IMR-90 (cell line): Measurements from ENCODE around the gene KIF20A. TPM values are rescaled to one million over a fixed set of nuclear protein-coding genes. Genes with fewer than 3 reads are reported as not detected.

ENCODE experiments used
- ATAC-seq: fragments of 200-7000 bp; cut with Tn5 transposase; 2 replicates; pipeline ENCODE4 v1.9.1; 2020; ENCODE audit warnings: low read depth, mild to moderate bottlenecking, moderate library complexity
- BruUV-seq: library from RNA; stranded (reverse); fragments of 400-500 nt; replicated peaks from 2 replicates; lab custom pipeline; 2021; lab: Mats Ljungman, UMichigan
- CTCF ChIA-PET: fragments of 300-600 bp; formaldehyde crosslinking; extraction: SDS; loops from one replicate; lab custom pipeline; 2021; ENCODE audit warnings: antibody characterized with exemption; lab: Yijun Ruan, JAX
- POLR2A ChIA-PET: fragments of 300-600 bp; sonication (Branson Sonifier 250); formaldehyde crosslinking; loops from one replicate; lab custom pipeline; 2022; ENCODE audit warnings: antibody characterized with exemption; ENCODE audit not compliant: unreplicated experiment; lab: Charles Lee
- DNase-seq: peaks from one replicate; pipeline ENCODE4 v3.0.0; 2013
- H2AFZ ChIP-seq: replicated peaks from 2 replicates; pipeline ENCODE3; 2013; ENCODE audit warnings: low read length, mild to moderate bottlenecking; ENCODE audit not compliant: poor library complexity
- H2AK5ac ChIP-seq: 2 replicates; pipeline ENCODE4 v1.6.1; 2013; ENCODE audit warnings: low read depth, low read length, inconsistent platforms
- H2AK9ac ChIP-seq: replicated peaks from 2 replicates; pipeline ENCODE3; 2013; ENCODE audit warnings: mild to moderate bottlenecking, low read depth, low read length, moderate library complexity; ENCODE audit not compliant: poor library complexity
- H2BK120ac ChIP-seq: 2 replicates; pipeline ENCODE4 v1.6.1; 2013; ENCODE audit warnings: low read depth, low read length, inconsistent platforms
- H2BK15ac ChIP-seq: 3 replicates; pipeline ENCODE4 v1.6.1; 2013; ENCODE audit warnings: low read depth, low read length, inconsistent platforms
- H2BK20ac ChIP-seq: 2 replicates; pipeline ENCODE4 v1.6.1; 2013; ENCODE audit warnings: low read depth, mild to moderate bottlenecking, inconsistent platforms, low read length, moderate library complexity
- H2BK5ac ChIP-seq: 2 replicates; pipeline ENCODE4 v1.6.1; 2013; ENCODE audit warnings: mild to moderate bottlenecking, low read depth, low read length, inconsistent platforms; ENCODE audit not compliant: poor library complexity, severe bottlenecking
- H3K14ac ChIP-seq: replicated peaks from 2 replicates; pipeline ENCODE4 v1.6.1; 2013; ENCODE audit warnings: low read depth, low read length, inconsistent platforms
- H3K18ac ChIP-seq: 2 replicates; pipeline ENCODE4 v1.6.1; 2013; ENCODE audit warnings: low read depth, low read length, control low read depth
- H3K23ac ChIP-seq: 2 replicates; pipeline ENCODE4 v1.6.1; 2013; ENCODE audit warnings: low read depth, low read length, inconsistent platforms
- H3K27ac ChIP-seq: 2 replicates; pipeline ENCODE4 v1.5.1; 2013; ENCODE audit warnings: mild to moderate bottlenecking, control low read depth, low read length; ENCODE audit not compliant: insufficient read depth
- H3K27me3 ChIP-seq: 2 replicates; pipeline ENCODE4 v1.6.1; 2013; ENCODE audit warnings: low read length; ENCODE audit not compliant: control insufficient read depth, insufficient read depth
- H3K36me3 ChIP-seq: 2 replicates; pipeline ENCODE4 v1.6.1; 2013; ENCODE audit warnings: low read length, mixed read lengths; ENCODE audit not compliant: control insufficient read depth, insufficient read depth
- H3K4ac ChIP-seq: 2 replicates; pipeline ENCODE4 v1.6.1; 2013; ENCODE audit warnings: low read depth, low read length, inconsistent platforms
- H3K4me1 ChIP-seq: 2 replicates; pipeline ENCODE4 v1.6.1; 2013; ENCODE audit warnings: low read length, mixed read lengths; ENCODE audit not compliant: control insufficient read depth, insufficient read depth
- H3K4me2 ChIP-seq: 2 replicates; pipeline ENCODE4 v1.6.1; 2013; ENCODE audit warnings: low read depth, mild to moderate bottlenecking, control low read depth, low read length, moderate library complexity
- H3K4me3 ChIP-seq: 2 replicates; pipeline ENCODE4 v1.5.1; 2013; ENCODE audit warnings: low read depth, mild to moderate bottlenecking, control low read depth, low read length, moderate library complexity; ENCODE audit not compliant: insufficient read depth
- H3K56ac ChIP-seq: 2 replicates; pipeline ENCODE4 v1.6.1; 2013; ENCODE audit warnings: low read length, inconsistent platforms; ENCODE audit not compliant: insufficient read depth; ENCODE audit errors: extremely low read depth
- H3K79me1 ChIP-seq, 2 experiments: 2 replicates each; pipeline ENCODE4 v1.6.1; 2013; ENCODE audit warnings: low read length in 2 of 2, inconsistent platforms in 1 of 2, low read depth in 1 of 2
- H3K9ac ChIP-seq: 2 replicates; pipeline ENCODE4 v1.6.1; 2013; ENCODE audit warnings: low read depth, low read length, control low read depth
- H3K9me1 ChIP-seq: 2 replicates; pipeline ENCODE4 v1.6.1; 2013; ENCODE audit warnings: low read length, inconsistent platforms; ENCODE audit not compliant: insufficient read depth
- H3K9me3 ChIP-seq: 2 replicates; pipeline ENCODE4 v1.6.1; 2013; ENCODE audit warnings: low read length; ENCODE audit not compliant: control insufficient read depth, insufficient read depth
- H4K20me1 ChIP-seq: 2 replicates; pipeline ENCODE4 v1.6.1; 2013; ENCODE audit warnings: low read length, inconsistent platforms; ENCODE audit not compliant: insufficient read depth
- H4K5ac ChIP-seq: 2 replicates; pipeline ENCODE4 v1.6.1; 2013; ENCODE audit warnings: mild to moderate bottlenecking, low read depth, low read length, control low read depth
- H4K8ac ChIP-seq, 2 experiments: 2 replicates each; pipeline ENCODE4 v1.6.1; 2013; ENCODE audit warnings: low read depth in 2 of 2, low read length in 2 of 2, control low read depth in 1 of 2, inconsistent platforms in 1 of 2
- H4K91ac ChIP-seq: 2 replicates; pipeline ENCODE4 v1.6.1; 2013; ENCODE audit warnings: low read depth, low read length, inconsistent platforms; ENCODE audit not compliant: insufficient read depth
- MAFK ChIP-seq: IDR thresholded peaks from 2 replicates; pipeline ENCODE4 v1.6.1; 2012; ENCODE audit warnings: low read depth, low read length, improper control_type of control experiment
- MXI1 ChIP-seq: IDR thresholded peaks from 2 replicates; pipeline ENCODE4 v1.6.1; 2012; ENCODE audit warnings: low read depth, mild to moderate bottlenecking, low read length, moderate library complexity, borderline replicate concordance
- dilution Hi-C: fragments of 300-500 bp; cut with HindIII; formaldehyde crosslinking; loops from one replicate; pipeline ENCODE4 v1.14.3; 2018; ENCODE audit warnings: low sequenced_read_pairs; ENCODE audit not compliant: unreplicated experiment
- in situ Hi-C: fragments of 300-500 bp; cut with MboI; formaldehyde crosslinking; loops from 3 replicates; pipeline ENCODE4 v1.14.3; 2019; ENCODE audit warnings: low sequenced_read_pairs, inconsistent platforms, mixed read lengths
- intact Hi-C: fragments of 100-400 bp; cut with micrococcal nuclease; formaldehyde crosslinking; loops from 2 replicates; pipeline ENCODE4 v1.10.0; 2022
- polyA plus RNA-seq, 3 experiments: library from polyadenylated mRNA; depleted of rRNA; stranded (reverse); fragments of >200 nt; gene quantifications; 2 replicates each; pipeline ENCODE4 v1.2.3, GENCODE V29; 2012; ENCODE audit warnings: low replicate concordance in 1 of 3
- total RNA-seq: library from RNA; depleted of rRNA; stranded (reverse); fragments of >200 nt; gene quantifications from 2 replicates; pipeline ENCODE4 v1.2.3, GENCODE V29; 2012

KIF20A gene
- total and polyA plus RNA-seq, 2 of the 4 experiments (the other 2 are of a cell fraction): 42.0 to 106 TPM

DNA sequence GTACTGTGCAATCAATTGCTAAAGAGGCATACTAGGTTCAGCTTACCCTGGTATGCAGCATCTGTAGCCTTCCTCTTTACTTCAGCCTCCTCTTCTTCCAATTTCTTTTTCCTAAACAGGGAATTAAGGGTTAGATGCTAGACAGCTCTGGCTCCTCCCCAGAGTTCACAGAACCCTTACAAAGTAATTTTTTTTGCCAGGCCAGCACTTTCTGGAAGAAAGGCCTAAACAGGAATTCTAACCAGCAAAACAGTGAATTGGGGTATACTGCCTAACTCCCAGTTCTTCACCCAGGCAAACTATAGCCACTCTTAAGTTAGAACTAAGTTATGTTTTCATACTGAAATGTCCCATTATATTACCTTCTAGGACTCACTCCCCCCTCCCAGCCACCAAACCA lies 8.6 kb upstream of the KIF20A start:
- DNase-seq: no peak
- Histone ChIP-seq H3K9ac (no peak overlapping the region), H3K4me2 (no peak overlapping the region), H2BK120ac (no peak overlapping the region), H3K9me1 (no peaks in the 10 kb centered on the region), H2BK15ac (no peak overlapping the region), H2BK20ac (no peak overlapping the region), H3K23ac (no peak overlapping the region), H3K36me3 (peaks cover 55% of the 10 kb centered on the region), H4K5ac (no peak overlapping the region), H4K8ac (no peak overlapping the region), H4K91ac (no peak overlapping the region), H3K27ac (no peak overlapping the region), H3K4me3 (no peak overlapping the region), H2AFZ (no peak overlapping the region), H3K4me1 (no peaks in the 10 kb centered on the region), H3K4ac (no peak overlapping the region), H2AK5ac (no peak overlapping the region), H2AK9ac (no peak overlapping the region), H3K9me3 (no peaks in the 10 kb centered on the region), H3K18ac (no peak overlapping the region), H3K14ac (no peak overlapping the region), H3K56ac (no peak overlapping the region), H2BK5ac (no peak overlapping the region), H3K79me1 (peaks cover 12 to 13% of the 10 kb centered on the region in 2 experiments), H4K20me1 (no peaks in the 10 kb centered on the region), H3K27me3 (no peaks in the 10 kb centered on the region)
- CTCF ChIA-PET: no interaction called here
- no peak for ATAC-seq
- dilution Hi-C loops: no loop called here
- POLR2A ChIA-PET: no interaction called here
- intact Hi-C loops: no loop called here
- TF ChIP-seq MXI1 (no peak), MAFK (peak; percentile 16; the same call in 1 of the 2 replicates)
- BruUV-seq: no TSS peak
- in situ Hi-C loops: no loop called here
